HL-60/S4 treated with retinoic acid at 250 ng/mL for 4 days and 3 days (cell line): Measurements from ENCODE around the gene ATG10.
"Not testable (repeated sequence)": the region's sequence is repeated elsewhere in the genome, so short reads cannot be mapped to it uniquely, and the experiment has no call there.

Experiments used
- in situ Hi-C: fragments of 300-500 bp; cut with MboI; formaldehyde crosslinking; loops from 2 replicates; pipeline ENCODE4 v1.7.0; 2022; ENCODE audit warnings: low sequenced_read_pairs

ATG10 gene

GRCh38 chr5:82272571-82273356, 300.9 kb downstream of the ATG10 start:
- in situ Hi-C loops: not testable (repeated sequence)

GRCh38 chr5:82273426-82273825, 301.6 kb downstream of the ATG10 start:
- in situ Hi-C loops: not testable (repeated sequence)

- in situ Hi-C loops: no loop called here
Observed at GRCh38 chr5:82274343-82275211, 302.8 kb downstream of the ATG10 start.

- in situ Hi-C loops: no loop called here
Observed at GRCh38 chr5:82275216-82275664, 303.4 kb downstream of the ATG10 start.

GRCh38 chr5:82276800-82277612, 305.2 kb downstream of the ATG10 start:
- in situ Hi-C loops: no loop called here

- in situ Hi-C loops: no loop called here
Observed at GRCh38 chr5:82277613-82277986, 305.8 kb downstream of the ATG10 start.

GRCh38 chr5:82277987-82278710, 306.3 kb downstream of the ATG10 start, which contains the start of gene RPS23:
TSS of gene RPS23 (minus strand) at chr5:82278354. CDS start at chr5:82278323, 31 bp downstream.
- in situ Hi-C loops: no loop called here

GRCh38 chr5:82278711-82279370, 307.0 kb downstream of the ATG10 start:
- in situ Hi-C loops: no loop called here

- in situ Hi-C loops: no loop called here
Observed at GRCh38 chr5:82283893-82284292, 312.1 kb downstream of the ATG10 start.

- in situ Hi-C loops: no loop called here
Observed at GRCh38 chr5:82285206-82285605, 313.4 kb downstream of the ATG10 start.

GRCh38 chr5:82287625-82288024, 315.8 kb downstream of the ATG10 start:
- in situ Hi-C loops: no loop called here

- in situ Hi-C loops: no loop called here
Observed at GRCh38 chr5:82290005-82290404, 318.2 kb downstream of the ATG10 start.

GRCh38 chr5:82290908-82291307, 319.1 kb downstream of the ATG10 start:
- in situ Hi-C loops: no loop called here

- in situ Hi-C loops: no loop called here
Observed at GRCh38 chr5:82291420-82291819, 319.6 kb downstream of the ATG10 start.

GRCh38 chr5:82295144-82295543, 323.3 kb downstream of the ATG10 start:
- in situ Hi-C loops: no loop called here

- in situ Hi-C loops: no loop called here
Observed at GRCh38 chr5:82295959-82296531, 324.2 kb downstream of the ATG10 start.

GRCh38 chr5:82296929-82297328, 325.1 kb downstream of the ATG10 start:
- in situ Hi-C loops: no loop called here

- in situ Hi-C loops: no loop called here
Observed at GRCh38 chr5:82297711-82298110, 325.9 kb downstream of the ATG10 start.

- in situ Hi-C loops: no loop called here
Observed at GRCh38 chr5:82298668-82299067, 326.8 kb downstream of the ATG10 start.
